GM18526 (cell line): ENCODE data around the gene MVB12B.

Source experiments
- POLR2A ChIP-seq: IDR thresholded peaks from 3 replicates; pipeline ENCODE4 v1.6.1; 2011; ENCODE audit not compliant: insufficient read length; ENCODE audit errors: extremely low read depth

MVB12B gene

GRCh38 chr9:126428534-126429175 lies 102.0 kb downstream of the MVB12B start:
- TF ChIP-seq POLR2A: no peak

GRCh38 chr9:126429190-126429589 lies 102.6 kb downstream of the MVB12B start:
- TF ChIP-seq POLR2A: no peak

- TF ChIP-seq POLR2A: no peak
These were observed 103.5 kb downstream of the MVB12B start for GRCh38 chr9:126430124-126430523.

- TF ChIP-seq POLR2A: no peak
These were observed 104.6 kb downstream of the MVB12B start for GRCh38 chr9:126431077-126431742.

- TF ChIP-seq POLR2A: no peak
These were observed 106.0 kb downstream of the MVB12B start for GRCh38 chr9:126432659-126433058.

GRCh38 chr9:126435105-126435504 lies 108.5 kb downstream of the MVB12B start:
- TF ChIP-seq POLR2A: no peak

GRCh38 chr9:126435626-126436025 lies 109.0 kb downstream of the MVB12B start:
- no peak for TF ChIP-seq POLR2A

GRCh38 chr9:126436545-126437267 lies 110.1 kb downstream of the MVB12B start:
- TF ChIP-seq POLR2A: no peak

GRCh38 chr9:126437268-126437666 lies 110.6 kb downstream of the MVB12B start:
- no peak for TF ChIP-seq POLR2A

GRCh38 chr9:126437701-126438100 lies 111.1 kb downstream of the MVB12B start:
- TF ChIP-seq POLR2A: no peak

GRCh38 chr9:126438741-126439401 lies 112.2 kb downstream of the MVB12B start:
- no peak for TF ChIP-seq POLR2A

GRCh38 chr9:126439402-126439765 lies 112.8 kb downstream of the MVB12B start:
- TF ChIP-seq POLR2A: no peak

- TF ChIP-seq POLR2A: no peak
These were observed 113.4 kb downstream of the MVB12B start for GRCh38 chr9:126439883-126440653.

GRCh38 chr9:126440940-126441339 lies 114.3 kb downstream of the MVB12B start:
- TF ChIP-seq POLR2A: no peak

- no peak for TF ChIP-seq POLR2A
These were observed 116.0 kb downstream of the MVB12B start for GRCh38 chr9:126442636-126443035.
